Panc1 (cell line): Measurements from ENCODE around the gene THEMIS2. TPM values are rescaled to one million over a fixed set of nuclear protein-coding genes. Genes with fewer than 3 reads are reported as not detected.
"Not testable (repeated sequence)": the region's sequence is repeated elsewhere in the genome, so short reads cannot be mapped to it uniquely, and the experiment has no call there.

Experiments used
- ATAC-seq: fragments of 200-7000 bp; cut with Tn5 transposase; 2 replicates; pipeline ENCODE4 v1.9.1; 2020; ENCODE audit warnings: mild to moderate bottlenecking, moderate library complexity
- BruUV-seq: library from RNA; stranded (reverse); fragments of 400-500 nt; replicated peaks from 2 replicates; lab custom pipeline; 2021; lab: Mats Ljungman, UMichigan
- CTCF ChIA-PET: fragments of 300-600 bp; sonication (Branson Sonifier 250); formaldehyde crosslinking; loops from one replicate; lab custom pipeline; 2022; ENCODE audit warnings: antibody characterized with exemption; lab: Charles Lee
- POLR2A ChIA-PET: fragments of 300-600 bp; sonication (Branson Sonifier 250); formaldehyde crosslinking; loops from one replicate; lab custom pipeline; 2022; ENCODE audit warnings: antibody characterized with exemption; lab: Charles Lee
- DNase-seq: peaks from one replicate; pipeline ENCODE4 v3.0.0-alpha.2; 2010; ENCODE audit warnings: low read depth, low spot score
- H3K27ac ChIP-seq: 2 replicates; pipeline ENCODE4 v1.5.1; 2011; ENCODE audit warnings: mild to moderate bottlenecking, low read length, inconsistent platforms
- H3K27me3 ChIP-seq: fragments of 200-500 bp; sonication (Bioruptor generic); 2 replicates; pipeline ENCODE4 v1.6.0; 2014; ENCODE audit warnings: low read length, inconsistent platforms; ENCODE audit not compliant: control insufficient read depth, insufficient read depth
- H3K36me3 ChIP-seq: fragments of 200-500 bp; sonication (Bioruptor generic); 2 replicates; pipeline ENCODE4 v1.5.1; 2014; ENCODE audit warnings: inconsistent platforms, mild to moderate bottlenecking, low read length, moderate library complexity; ENCODE audit not compliant: control insufficient read depth, insufficient read depth
- H3K4me1 ChIP-seq: 2 replicates; pipeline ENCODE4 v1.5.1; 2011; ENCODE audit warnings: inconsistent platforms, mild to moderate bottlenecking, low read length, moderate library complexity; ENCODE audit not compliant: control insufficient read depth, insufficient read depth
- H3K4me3 ChIP-seq, 2 experiments: 2 replicates each; pipeline ENCODE4 v1.5.1; 2011 to 2012; ENCODE audit warnings: low read depth in 2 of 2, low read length in 2 of 2, mild to moderate bottlenecking in 2 of 2, inconsistent platforms in 1 of 2, moderate library complexity in 1 of 2
- H3K9me3 ChIP-seq: fragments of 200-500 bp; sonication (Bioruptor generic); 2 replicates; pipeline ENCODE4 v1.5.1; 2014; ENCODE audit warnings: low read depth, mild to moderate bottlenecking, inconsistent platforms, low read length, moderate library complexity; ENCODE audit not compliant: control insufficient read depth, insufficient read depth
- POLR2AphosphoS5 ChIP-seq: IDR thresholded peaks from 2 replicates; pipeline ENCODE4 v1.6.1; 2012; ENCODE audit warnings: mild to moderate bottlenecking, low read depth, low read length, moderate library complexity
- SIN3A ChIP-seq: IDR thresholded peaks from 2 replicates; pipeline ENCODE4 v1.6.1; 2012; ENCODE audit warnings: low read depth, mild to moderate bottlenecking, low read length, moderate library complexity, borderline replicate concordance; ENCODE audit not compliant: insufficient read depth
- TCF7L2 ChIP-seq: IDR thresholded peaks from 2 replicates; pipeline ENCODE4 v1.6.1; 2011; ENCODE audit warnings: mild to moderate bottlenecking, low read depth, low read length, inconsistent platforms
- in situ Hi-C: cut with HindIII; loops from 2 replicates; pipeline ENCODE4 v1.10.0; 2016; ENCODE audit warnings: low sequenced_read_pairs, low pct_unique_long_range_greater_than_20kb
- intact Hi-C: fragments of 100-400 bp; cut with micrococcal nuclease; formaldehyde crosslinking; loops from one replicate; pipeline ENCODE4 v1.10.0; 2022; ENCODE audit not compliant: unreplicated experiment
- total RNA-seq: library from RNA; stranded (reverse); gene quantifications from one replicate; pipeline ENCODE4 v1.2.1, GENCODE V29; 2021; ENCODE audit not compliant: unreplicated experiment
- TF ChIP-seq, protein P1 (sequence below): fragments of 450-650 bp; IDR thresholded peaks from 2 replicates; pipeline ENCODE4 v1.5.1; 2017; ENCODE audit warnings: mild to moderate bottlenecking
- TF ChIP-seq, protein P2 (sequence below), 2 experiments: IDR thresholded peaks; 2 replicates each; pipeline ENCODE4 v1.6.1; 2011 to 2012; ENCODE audit warnings: low read depth in 2 of 2, control low read depth in 1 of 2, low read length in 1 of 2, mild to moderate bottlenecking in 1 of 2, moderate library complexity in 1 of 2; ENCODE audit not compliant: insufficient read depth in 1 of 2

Gene THEMIS2
- total RNA-seq, 1 experiment from 2014 or later = 4.2 TPM

DNA sequence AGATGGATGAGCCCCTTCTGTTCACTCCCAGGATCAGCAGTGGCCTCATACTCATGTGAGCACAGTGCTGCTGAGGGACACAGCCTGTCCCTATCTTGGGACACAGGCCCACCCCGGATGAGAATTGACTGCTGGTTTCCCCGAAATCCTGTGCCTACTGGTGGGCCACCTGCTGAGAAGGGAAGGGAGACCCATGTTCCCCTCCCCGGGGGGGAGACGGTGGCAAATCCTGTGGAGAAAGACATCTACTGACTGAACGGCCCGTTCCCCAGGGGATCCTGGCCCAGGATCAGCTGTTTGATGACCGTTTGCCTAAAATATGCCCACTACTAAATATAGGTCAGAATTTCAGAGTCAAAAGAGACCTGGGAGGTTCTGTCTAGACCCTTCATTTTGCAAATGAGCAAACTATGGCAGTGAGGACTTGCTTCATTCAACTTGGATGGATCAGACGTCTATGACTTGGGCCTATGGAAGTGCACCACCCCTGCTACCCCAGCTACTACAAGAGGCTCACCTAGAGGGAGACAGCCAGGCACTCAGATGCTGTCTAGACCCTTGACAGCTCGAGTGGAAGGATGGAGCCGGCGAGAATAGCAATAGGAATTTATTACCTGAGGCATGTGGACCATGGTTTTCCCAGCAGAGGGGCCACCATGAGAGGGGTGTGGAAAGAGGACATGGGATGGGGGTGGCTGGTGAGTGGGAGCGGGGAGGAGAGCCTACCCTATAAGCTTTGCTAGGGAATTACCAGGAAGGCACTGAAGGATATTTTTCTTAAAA lies 15.6 kb upstream of the THEMIS2 start:
- no TSS peak for BruUV-seq
- in situ Hi-C loops = no loop called here
- no peak overlapping the region for H3K27ac ChIP-seq
- no peaks in the 10 kb centered on the region for H3K36me3 ChIP-seq
- ChIA-PET POLR2A (no interaction called here), CTCF (interaction anchor here (0.6 kb wide), 2 partner anchors 36 to 868 kb away, joined by 8 to 15 read pairs; no protein-coding TSS in a partner anchor)
- H3K4me3 ChIP-seq = no peak overlapping the region
- no peaks in the 10 kb centered on the region for H3K9me3 ChIP-seq
- TF ChIP-seq, protein P1, sequence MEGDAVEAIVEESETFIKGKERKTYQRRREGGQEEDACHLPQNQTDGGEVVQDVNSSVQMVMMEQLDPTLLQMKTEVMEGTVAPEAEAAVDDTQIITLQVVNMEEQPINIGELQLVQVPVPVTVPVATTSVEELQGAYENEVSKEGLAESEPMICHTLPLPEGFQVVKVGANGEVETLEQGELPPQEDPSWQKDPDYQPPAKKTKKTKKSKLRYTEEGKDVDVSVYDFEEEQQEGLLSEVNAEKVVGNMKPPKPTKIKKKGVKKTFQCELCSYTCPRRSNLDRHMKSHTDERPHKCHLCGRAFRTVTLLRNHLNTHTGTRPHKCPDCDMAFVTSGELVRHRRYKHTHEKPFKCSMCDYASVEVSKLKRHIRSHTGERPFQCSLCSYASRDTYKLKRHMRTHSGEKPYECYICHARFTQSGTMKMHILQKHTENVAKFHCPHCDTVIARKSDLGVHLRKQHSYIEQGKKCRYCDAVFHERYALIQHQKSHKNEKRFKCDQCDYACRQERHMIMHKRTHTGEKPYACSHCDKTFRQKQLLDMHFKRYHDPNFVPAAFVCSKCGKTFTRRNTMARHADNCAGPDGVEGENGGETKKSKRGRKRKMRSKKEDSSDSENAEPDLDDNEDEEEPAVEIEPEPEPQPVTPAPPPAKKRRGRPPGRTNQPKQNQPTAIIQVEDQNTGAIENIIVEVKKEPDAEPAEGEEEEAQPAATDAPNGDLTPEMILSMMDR = no peak
- TF ChIP-seq TCF7L2 (no peak), SIN3A (no peak), POLR2AphosphoS5 (no peak)
- TF ChIP-seq, protein P2, sequence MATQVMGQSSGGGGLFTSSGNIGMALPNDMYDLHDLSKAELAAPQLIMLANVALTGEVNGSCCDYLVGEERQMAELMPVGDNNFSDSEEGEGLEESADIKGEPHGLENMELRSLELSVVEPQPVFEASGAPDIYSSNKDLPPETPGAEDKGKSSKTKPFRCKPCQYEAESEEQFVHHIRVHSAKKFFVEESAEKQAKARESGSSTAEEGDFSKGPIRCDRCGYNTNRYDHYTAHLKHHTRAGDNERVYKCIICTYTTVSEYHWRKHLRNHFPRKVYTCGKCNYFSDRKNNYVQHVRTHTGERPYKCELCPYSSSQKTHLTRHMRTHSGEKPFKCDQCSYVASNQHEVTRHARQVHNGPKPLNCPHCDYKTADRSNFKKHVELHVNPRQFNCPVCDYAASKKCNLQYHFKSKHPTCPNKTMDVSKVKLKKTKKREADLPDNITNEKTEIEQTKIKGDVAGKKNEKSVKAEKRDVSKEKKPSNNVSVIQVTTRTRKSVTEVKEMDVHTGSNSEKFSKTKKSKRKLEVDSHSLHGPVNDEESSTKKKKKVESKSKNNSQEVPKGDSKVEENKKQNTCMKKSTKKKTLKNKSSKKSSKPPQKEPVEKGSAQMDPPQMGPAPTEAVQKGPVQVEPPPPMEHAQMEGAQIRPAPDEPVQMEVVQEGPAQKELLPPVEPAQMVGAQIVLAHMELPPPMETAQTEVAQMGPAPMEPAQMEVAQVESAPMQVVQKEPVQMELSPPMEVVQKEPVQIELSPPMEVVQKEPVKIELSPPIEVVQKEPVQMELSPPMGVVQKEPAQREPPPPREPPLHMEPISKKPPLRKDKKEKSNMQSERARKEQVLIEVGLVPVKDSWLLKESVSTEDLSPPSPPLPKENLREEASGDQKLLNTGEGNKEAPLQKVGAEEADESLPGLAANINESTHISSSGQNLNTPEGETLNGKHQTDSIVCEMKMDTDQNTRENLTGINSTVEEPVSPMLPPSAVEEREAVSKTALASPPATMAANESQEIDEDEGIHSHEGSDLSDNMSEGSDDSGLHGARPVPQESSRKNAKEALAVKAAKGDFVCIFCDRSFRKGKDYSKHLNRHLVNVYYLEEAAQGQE (IDR thresholded peaks at IDR 0.05; ENCODE audit: insufficient read depth in 1 of 2, low read depth in 2 of 2, low read length in 1 of 2) = no peak
- H3K27me3 ChIP-seq = no peaks in the 10 kb centered on the region
- DNase-seq (no peak), ATAC-seq (no peak)
- H3K4me1 ChIP-seq = no peaks in the 10 kb centered on the region
- intact Hi-C loops = no loop called here

DNA sequence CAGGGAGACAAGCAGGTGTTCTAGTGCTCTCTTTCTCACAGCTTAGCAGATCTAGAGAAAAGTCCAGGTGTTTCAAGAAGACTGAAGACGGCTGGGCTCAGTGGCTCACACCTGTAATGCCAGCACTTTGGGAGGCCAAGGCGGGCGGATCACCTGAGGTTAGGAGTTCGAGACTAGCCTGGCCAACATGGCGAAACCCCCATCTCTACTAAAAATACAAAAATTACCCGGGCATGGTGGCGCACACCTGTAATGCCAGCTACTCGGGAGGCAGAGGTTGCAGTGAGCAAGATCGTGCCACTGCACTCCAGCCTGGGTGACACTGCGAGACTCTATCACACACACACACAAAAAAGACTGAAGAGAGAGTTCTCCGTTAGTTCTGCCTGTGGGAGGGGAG lies 14.8 kb upstream of the THEMIS2 start:
- in situ Hi-C loops, BruUV-seq, H3K4me3 ChIP-seq, POLR2A ChIA-PET, H3K36me3 ChIP-seq, DNase-seq, intact Hi-C loops, H3K9me3 ChIP-seq, ATAC-seq, H3K27ac ChIP-seq, H3K4me1 ChIP-seq, H3K27me3 ChIP-seq: not testable (repeated sequence)
- CTCF ChIA-PET = interaction anchor here (0.6 to 1.3 kb wide), 3 partner anchors 15 to 122 kb away, joined by 3 to 6 read pairs (median 3); partner anchors contain the start of gene THEMIS2
